Measurements from ENCODE around the gene MUSTN1.

Gene MUSTN1

DNA sequence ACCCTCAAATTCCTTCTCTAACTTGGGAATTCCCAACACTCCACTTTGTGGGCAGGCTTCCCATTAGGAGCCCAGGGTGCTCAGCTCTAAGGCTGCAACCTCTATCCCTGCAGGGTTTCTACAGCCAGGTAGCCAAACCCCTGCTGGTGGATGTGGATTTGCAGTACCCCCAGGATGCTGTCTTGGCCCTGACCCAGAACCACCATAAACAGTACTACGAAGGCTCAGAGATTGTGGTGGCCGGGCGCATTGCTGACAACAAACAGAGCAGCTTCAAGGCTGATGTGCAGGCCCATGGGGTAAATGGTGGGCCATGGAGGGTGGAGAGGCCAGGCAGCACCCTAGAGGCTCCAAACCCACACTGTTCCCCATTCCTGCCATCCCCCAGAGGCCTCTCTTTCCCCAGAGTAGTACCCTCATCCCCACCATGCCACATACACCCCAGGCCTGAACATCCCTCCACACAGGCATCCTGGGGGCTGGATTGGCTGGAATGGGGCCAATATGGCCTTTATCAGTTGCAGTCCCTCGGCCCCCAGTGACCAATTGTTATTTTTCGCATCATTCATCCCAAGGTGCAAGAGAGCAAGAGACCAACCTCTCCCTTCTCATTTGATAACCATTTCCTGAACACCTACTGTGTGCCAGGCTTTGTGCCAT is 49.8 kb downstream of the MUSTN1 start:
- DNase-seq (ENCODE audit: low spot score) = no peak

GRCh38 chr3:52784021-52784621 is 50.7 kb downstream of the MUSTN1 start:
- no peak for DNase-seq (ENCODE audit: low spot score)

GRCh38 chr3:52783211-52783555 is 51.6 kb downstream of the MUSTN1 start:
- DNase-seq (ENCODE audit: low spot score) = no peak

Data from CD4-positive, alpha-beta T cell treated with Interleukin-15 for 4 hours (primary cell).